OCI-LY1 (cell line): ENCODE data around the gene GYPA.
"Not testable (repeated sequence)": the region's sequence is repeated elsewhere in the genome, so short reads cannot be mapped to it uniquely, and the experiment has no call there.

Experiments
- H2AFZ ChIP-seq: fragments of 200-600 bp; sonication (generic), shearing (Covaris generic); 2 replicates; pipeline ENCODE4 v1.6.0; 2014; ENCODE audit warnings: antibody characterized with exemption, mild to moderate bottlenecking, low read length
- H3F3A ChIP-seq: fragments of 200-600 bp; sonication (generic), shearing (Covaris generic); 2 replicates; pipeline ENCODE4 v1.6.0; 2014; ENCODE audit warnings: mild to moderate bottlenecking, antibody characterized with exemption, low read length, moderate library complexity; ENCODE audit not compliant: insufficient read depth
- H3K27ac ChIP-seq: fragments of 200-600 bp; sonication (generic); 2 replicates; pipeline ENCODE4 v1.5.1; 2014; ENCODE audit warnings: low read length, mixed run types, mild to moderate bottlenecking, low read depth; ENCODE audit not compliant: poor library complexity, severe bottlenecking
- H3K27me3 ChIP-seq: fragments of 200-600 bp; sonication (generic); 2 replicates; pipeline ENCODE4 v1.6.0; 2014; ENCODE audit warnings: antibody characterized with exemption, mild to moderate bottlenecking, low read length, moderate library complexity; ENCODE audit not compliant: insufficient read depth
- H3K36me3 ChIP-seq: fragments of 200-600 bp; sonication (generic); 2 replicates; pipeline ENCODE4 v1.6.1; 2014; ENCODE audit warnings: mild to moderate bottlenecking, antibody characterized with exemption, low read length, moderate library complexity, mixed read lengths; ENCODE audit not compliant: insufficient read depth
- H3K4me1 ChIP-seq: fragments of 200-600 bp; sonication (generic); 2 replicates; pipeline ENCODE4 v1.5.1; 2014; ENCODE audit warnings: mild to moderate bottlenecking, low read length, moderate library complexity; ENCODE audit not compliant: insufficient read depth, severe bottlenecking
- H3K4me2 ChIP-seq: fragments of 200-600 bp; sonication (generic), shearing (Covaris generic); 2 replicates; pipeline ENCODE4 v1.6.1; 2014; ENCODE audit warnings: low read length
- H3K4me3 ChIP-seq: fragments of 200-600 bp; sonication (generic); 2 replicates; pipeline ENCODE4 v1.5.1; 2014; ENCODE audit warnings: low read length, low read depth, mild to moderate bottlenecking, mixed read lengths; ENCODE audit not compliant: poor library complexity, severe bottlenecking
- H3K79me2 ChIP-seq: fragments of 200-600 bp; shearing (Covaris generic); 2 replicates; pipeline ENCODE4 v1.6.1; 2016; ENCODE audit warnings: mixed run types, low read length, mixed read lengths; ENCODE audit not compliant: insufficient read depth
- H3K9ac ChIP-seq: fragments of 200-600 bp; sonication (generic), shearing (Covaris generic); 2 replicates; pipeline ENCODE4 v1.6.1; 2014; ENCODE audit warnings: mild to moderate bottlenecking, low read length, mixed read lengths
- H3K9me2 ChIP-seq: fragments of 200-600 bp; sonication (generic), shearing (Covaris generic); 2 replicates; pipeline ENCODE4 v1.6.1; 2014; ENCODE audit warnings: low read depth, mild to moderate bottlenecking, low read length, mixed read lengths
- H3K9me3 ChIP-seq: fragments of 200-600 bp; shearing (Covaris generic); 2 replicates; pipeline ENCODE4 v1.6.1; 2014; ENCODE audit warnings: low read length, mixed read lengths
- H4K20me1 ChIP-seq: fragments of 200-600 bp; sonication (generic), shearing (Covaris generic); 2 replicates; pipeline ENCODE4 v1.6.0; 2016; ENCODE audit warnings: mild to moderate bottlenecking, low read length; ENCODE audit not compliant: insufficient read depth
- CTCF ChIP-seq: fragments of 200-600 bp; sonication (generic), shearing (Covaris generic); IDR thresholded peaks from 2 replicates; pipeline ENCODE4 v1.5.1; 2017; ENCODE audit warnings: mild to moderate bottlenecking, antibody characterized with exemption, low read length, moderate library complexity, mixed read lengths
- EZH2 ChIP-seq: fragments of 200-600 bp; sonication (generic), shearing (Covaris generic); IDR thresholded peaks from 2 replicates; pipeline ENCODE4 v1.8.0; 2017; ENCODE audit warnings: borderline replicate concordance, mixed run types, mild to moderate bottlenecking, antibody characterized with exemption, low read length, moderate library complexity, mixed read lengths

The GYPA gene

GRCh38 chr4:144142690-144143326 is 2.3 kb upstream of the GYPA start:
- H3K27ac ChIP-seq, H3K4me3 ChIP-seq, H3K9me2 ChIP-seq, H3K36me3 ChIP-seq, H3K27me3 ChIP-seq, H3K9ac ChIP-seq, H3K4me1 ChIP-seq, H3K9me3 ChIP-seq, H4K20me1 ChIP-seq, H3K4me2 ChIP-seq, H2AFZ ChIP-seq, H3F3A ChIP-seq, H3K79me2 ChIP-seq: not testable (repeated sequence)
- TF ChIP-seq CTCF = peak; percentile 46

- Histone ChIP-seq H3K27ac (no peak overlapping the region), H3K9me3 (no peaks in the 10 kb centered on the region), H3K79me2 (no peaks in the 10 kb centered on the region), H3K4me2 (no peak overlapping the region), H3F3A (no peaks in the 10 kb centered on the region), H3K27me3 (no peaks in the 10 kb centered on the region), H4K20me1 (no peaks in the 10 kb centered on the region), H2AFZ (no peak overlapping the region), H3K9me2 (no peaks in the 10 kb centered on the region), H3K36me3 (no peaks in the 10 kb centered on the region), H3K4me1 (no peaks in the 10 kb centered on the region), H3K9ac (no peak overlapping the region), H3K4me3 (no peak overlapping the region)
- no peak for TF ChIP-seq EZH2
- TF ChIP-seq CTCF = no peak
These were observed 975 bp upstream of the GYPA start for GRCh38 chr4:144141493-144141892.

- H3K4me3 ChIP-seq, H3K4me1 ChIP-seq, H3K36me3 ChIP-seq, H2AFZ ChIP-seq, H3K9me3 ChIP-seq, H3K9me2 ChIP-seq, H3K27me3 ChIP-seq, H3K9ac ChIP-seq, H3K27ac ChIP-seq, H3F3A ChIP-seq, H4K20me1 ChIP-seq, H3K79me2 ChIP-seq, H3K4me2 ChIP-seq: not testable (repeated sequence)
These were observed 527 bp downstream of the GYPA start for GRCh38 chr4:144139991-144140390.

- H3K27ac ChIP-seq, H3K9me3 ChIP-seq, H3K4me2 ChIP-seq, H3K9me2 ChIP-seq, H3K79me2 ChIP-seq, H3K4me3 ChIP-seq, H3K27me3 ChIP-seq, H3F3A ChIP-seq, H3K9ac ChIP-seq, H3K4me1 ChIP-seq, H3K36me3 ChIP-seq, H4K20me1 ChIP-seq, H2AFZ ChIP-seq: not testable (repeated sequence)
These were observed 971 bp downstream of the GYPA start for GRCh38 chr4:144139547-144139946.

GRCh38 chr4:144138239-144138638 is 2.3 kb downstream of the GYPA start:
- H2AFZ ChIP-seq, H3K9me3 ChIP-seq, H3K27ac ChIP-seq, H3K79me2 ChIP-seq, H3K4me2 ChIP-seq, H3K4me1 ChIP-seq, H3K9ac ChIP-seq, H3K27me3 ChIP-seq, H4K20me1 ChIP-seq, H3F3A ChIP-seq, H3K9me2 ChIP-seq, H3K4me3 ChIP-seq, H3K36me3 ChIP-seq: not testable (repeated sequence)

GRCh38 chr4:144137137-144137931 is 3.2 kb downstream of the GYPA start:
- H3K36me3 ChIP-seq, H3F3A ChIP-seq, H3K9me2 ChIP-seq, H3K9me3 ChIP-seq, H3K4me2 ChIP-seq, H3K4me3 ChIP-seq, H3K79me2 ChIP-seq, H2AFZ ChIP-seq, H3K27ac ChIP-seq, H4K20me1 ChIP-seq, H3K9ac ChIP-seq, H3K4me1 ChIP-seq, H3K27me3 ChIP-seq: not testable (repeated sequence)
